22Rv1 (cell line): Measurements from ENCODE around the gene IGF1R.

Experiments
- CTCF ChIP-seq: fragments of 450-650 bp; IDR thresholded peaks from 2 replicates; pipeline ENCODE4 v1.5.1; 2017; ENCODE audit warnings: mild to moderate bottlenecking
- ZFX ChIP-seq: fragments of 450-650 bp; IDR thresholded peaks from 2 replicates; pipeline ENCODE4 v1.6.1; 2017; ENCODE audit warnings: antibody characterized with exemption, borderline replicate concordance

- TF ChIP-seq CTCF (no peak), ZFX (no peak)
Observed at GRCh38 chr15:98738689-98739401, 90.5 kb downstream of the IGF1R start.
